CD4-positive, alpha-beta T cell treated with Interleukin-15 for 4 hours (primary cell): ENCODE results near the gene PIGZ.

Experiments
- DNase-seq: peaks from one replicate; pipeline ENCODE4 v3.0.0-alpha.2; 2020; ENCODE audit warnings: low spot score

The PIGZ gene

GRCh38 chr3:197001106-197001971 is 32.7 kb upstream of the PIGZ start:
- no peak for DNase-seq

- no peak for DNase-seq
These were observed 31.6 kb upstream of the PIGZ start for GRCh38 chr3:197000211-197000610.

DNA sequence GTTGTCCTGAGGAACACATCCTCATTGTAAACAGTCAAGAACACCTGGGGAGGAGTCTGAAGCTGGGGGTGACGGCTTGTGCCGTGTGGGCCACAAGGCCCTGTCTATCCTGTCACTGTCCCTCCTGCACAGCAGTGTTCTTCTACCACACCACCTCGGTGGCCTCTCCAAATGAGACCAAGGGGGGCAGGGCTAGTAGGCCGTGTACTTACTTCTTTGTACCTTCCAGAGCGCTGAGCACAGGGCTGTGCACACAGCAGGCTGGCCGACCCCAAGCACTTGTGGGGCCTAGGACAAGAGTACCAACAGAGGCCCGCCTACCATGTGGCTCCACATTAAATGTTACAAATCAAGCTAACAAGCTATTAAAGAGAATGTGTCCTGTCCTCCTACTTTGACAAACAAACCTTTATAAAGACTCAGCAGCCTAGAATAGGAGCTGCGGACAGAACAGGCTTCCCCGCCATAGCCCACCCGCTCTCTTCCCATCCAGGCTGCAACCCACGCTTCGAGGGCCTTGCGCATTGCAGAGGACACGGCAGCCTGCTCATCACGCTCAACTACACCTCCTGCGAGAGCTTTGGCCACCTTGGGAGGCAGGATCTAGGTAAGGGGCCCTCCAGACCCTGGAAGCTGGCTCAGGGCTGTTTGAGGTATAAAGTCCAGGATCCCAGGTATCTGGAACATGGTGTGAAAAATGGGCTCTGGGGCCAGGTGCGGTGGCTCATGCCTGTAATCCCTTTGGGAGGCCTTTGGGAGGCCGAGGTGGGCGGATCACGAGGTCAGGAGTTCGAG is 30.5 kb upstream of the PIGZ start:
- DNase-seq = no peak

GRCh38 chr3:196997311-196997710 is 28.7 kb upstream of the PIGZ start:
- no peak for DNase-seq

DNA sequence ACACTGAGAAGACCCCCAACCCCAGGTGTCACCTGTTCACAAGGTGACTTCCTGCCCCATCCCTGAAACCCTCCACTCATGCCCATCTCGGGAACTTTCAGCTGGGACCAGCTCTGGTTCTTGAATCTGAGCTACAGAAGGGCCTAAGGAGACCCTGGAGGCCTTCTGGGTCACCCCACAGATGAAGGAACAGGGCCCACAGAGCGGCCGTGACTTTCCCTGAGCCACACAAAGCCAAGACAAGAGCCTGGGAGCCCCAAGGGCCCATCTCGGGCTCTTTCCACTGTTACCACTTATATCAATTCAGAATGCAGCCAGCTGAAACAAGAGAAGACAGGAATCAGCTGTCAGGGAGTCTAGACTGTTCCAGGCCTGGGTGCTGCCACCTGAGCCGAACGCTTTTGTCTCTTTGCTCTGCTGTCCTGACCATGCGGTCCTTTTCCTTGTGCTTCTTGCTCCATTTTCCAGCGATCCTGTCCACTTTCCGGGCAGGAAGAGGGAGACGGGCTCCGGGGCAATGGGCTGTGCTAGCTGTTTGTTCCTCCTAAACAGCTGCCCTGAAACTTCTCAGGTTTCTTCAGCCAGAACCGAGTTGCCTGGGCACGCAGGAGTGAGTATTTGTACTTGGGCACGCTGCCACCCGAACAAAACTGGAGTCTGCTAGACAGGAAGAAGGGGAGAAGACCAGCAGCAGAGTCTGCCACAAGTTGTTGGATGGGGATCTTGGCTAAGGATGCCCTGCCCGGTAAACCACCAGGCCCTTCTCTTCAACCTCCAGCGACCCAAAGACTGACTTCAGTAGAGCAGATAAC is 28.0 kb upstream of the PIGZ start:
- no peak for DNase-seq

DNA sequence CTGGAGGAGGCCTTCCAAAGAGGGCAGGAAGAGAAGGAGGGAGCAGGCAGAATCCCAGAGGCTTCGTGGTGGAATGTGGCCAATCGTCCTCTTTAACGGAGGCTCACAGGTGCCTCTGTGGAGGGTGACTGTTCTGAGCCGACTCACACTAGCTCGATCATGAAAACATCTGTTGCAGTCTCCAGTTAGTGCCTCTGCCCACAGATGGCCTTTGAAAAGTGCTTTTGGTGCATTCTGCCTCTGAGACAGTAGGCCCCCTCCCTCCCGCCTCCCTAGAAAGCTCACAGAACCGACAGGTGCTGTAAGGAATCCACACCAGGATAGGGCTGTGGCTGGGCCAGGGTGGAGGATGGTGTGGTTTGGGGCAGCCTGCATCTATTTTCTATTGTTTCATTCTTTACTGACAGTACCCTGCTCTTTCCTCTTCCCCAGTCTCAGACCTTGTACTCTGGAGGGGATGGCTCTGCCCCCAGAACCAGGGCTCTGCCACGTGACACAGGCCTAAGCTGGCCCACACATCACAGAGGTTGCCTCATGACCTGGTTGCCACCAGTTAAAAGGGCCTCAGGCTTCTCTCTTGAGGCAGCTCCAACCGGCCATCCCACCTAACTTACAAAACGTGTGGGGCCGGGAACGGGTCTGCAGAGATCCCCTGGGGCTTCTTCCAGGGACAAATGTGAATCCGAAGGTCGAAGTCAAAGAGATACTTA is 27.2 kb upstream of the PIGZ start:
- DNase-seq = no peak

DNA sequence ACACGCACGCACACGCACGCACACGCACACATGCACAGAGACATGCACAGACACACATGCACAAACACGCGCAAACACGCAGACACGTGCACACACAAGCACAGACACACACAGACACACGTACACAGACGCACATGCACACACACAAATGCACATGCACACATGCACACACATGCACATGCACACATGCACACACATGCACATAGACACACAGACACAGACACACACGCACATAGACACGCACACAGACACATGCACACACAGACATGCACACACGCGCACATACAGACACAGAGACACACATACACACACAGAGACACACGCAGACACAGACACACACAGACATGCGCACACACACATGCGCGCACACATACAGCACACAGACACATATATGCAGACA is 26.4 kb upstream of the PIGZ start:
- no peak for DNase-seq

DNA sequence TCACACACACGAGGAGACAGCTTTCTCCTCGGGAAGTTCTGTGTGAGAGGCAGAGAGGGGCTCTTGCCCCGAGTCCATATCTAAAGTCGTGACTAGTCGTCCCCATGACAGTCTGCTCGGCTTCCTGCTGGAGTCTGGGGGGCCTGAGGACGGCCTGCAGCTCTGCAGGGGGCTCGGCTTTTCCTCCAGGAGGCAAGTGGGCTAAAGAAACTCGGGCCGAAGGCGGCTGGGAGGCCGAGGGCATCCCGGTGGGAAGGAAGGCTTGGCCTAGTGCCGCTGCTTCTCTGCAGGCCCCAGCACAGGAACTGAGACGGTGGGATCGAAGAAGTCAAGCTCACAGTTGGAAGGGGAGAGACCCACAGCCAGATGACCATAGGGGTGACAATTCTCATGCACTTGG is 25.4 kb upstream of the PIGZ start:
- no peak for DNase-seq

- DNase-seq = no peak
These were observed 23.9 kb upstream of the PIGZ start for GRCh38 chr3:196992461-196993065.

DNA sequence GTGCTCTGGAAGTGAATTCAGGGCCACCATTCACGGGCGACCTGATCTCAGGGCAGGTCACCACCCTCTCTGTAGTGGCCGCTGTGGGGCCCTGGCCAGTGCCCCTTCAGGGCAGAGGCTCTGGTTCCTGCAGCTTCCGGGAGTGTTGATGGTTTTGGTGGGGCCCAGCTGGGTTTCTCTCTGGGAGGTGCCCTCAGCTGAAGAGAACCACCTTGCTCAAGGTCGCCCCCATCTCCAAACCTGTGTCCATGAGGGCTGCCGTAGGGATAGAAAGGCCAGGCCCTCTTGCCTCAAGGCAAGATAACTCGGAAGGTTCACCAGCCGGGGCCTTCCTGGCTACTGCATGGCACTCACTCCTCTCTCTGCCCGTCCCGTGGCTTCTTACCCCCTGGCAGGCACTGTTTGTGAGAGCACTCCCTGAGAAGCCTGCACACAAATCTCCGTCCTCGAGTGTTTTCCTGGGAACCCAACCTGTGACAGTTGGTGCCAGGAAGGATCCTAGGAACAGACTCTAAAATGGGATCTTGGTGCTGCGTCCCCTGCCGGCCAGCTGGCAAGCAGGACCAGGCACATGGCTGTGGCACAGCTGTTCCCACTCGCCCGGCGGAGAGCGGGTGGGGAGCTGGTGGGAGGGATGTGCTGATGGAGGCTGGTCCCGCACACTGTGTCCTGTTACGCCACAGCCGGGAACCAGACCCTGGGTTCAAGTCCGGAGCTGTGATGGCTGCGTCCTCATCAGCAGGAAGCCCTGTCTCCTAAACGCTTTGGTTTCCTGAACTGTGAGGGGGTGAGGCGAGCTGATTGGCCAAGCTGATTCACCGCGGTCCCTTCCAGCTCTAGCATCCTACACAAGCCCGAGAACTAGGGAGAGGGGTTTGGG is 23.2 kb upstream of the PIGZ start:
- no peak for DNase-seq

GRCh38 chr3:196990601-196991007 is 22.0 kb upstream of the PIGZ start:
- DNase-seq = no peak

GRCh38 chr3:196989721-196990262 is 21.2 kb upstream of the PIGZ start:
- no peak for DNase-seq

DNA sequence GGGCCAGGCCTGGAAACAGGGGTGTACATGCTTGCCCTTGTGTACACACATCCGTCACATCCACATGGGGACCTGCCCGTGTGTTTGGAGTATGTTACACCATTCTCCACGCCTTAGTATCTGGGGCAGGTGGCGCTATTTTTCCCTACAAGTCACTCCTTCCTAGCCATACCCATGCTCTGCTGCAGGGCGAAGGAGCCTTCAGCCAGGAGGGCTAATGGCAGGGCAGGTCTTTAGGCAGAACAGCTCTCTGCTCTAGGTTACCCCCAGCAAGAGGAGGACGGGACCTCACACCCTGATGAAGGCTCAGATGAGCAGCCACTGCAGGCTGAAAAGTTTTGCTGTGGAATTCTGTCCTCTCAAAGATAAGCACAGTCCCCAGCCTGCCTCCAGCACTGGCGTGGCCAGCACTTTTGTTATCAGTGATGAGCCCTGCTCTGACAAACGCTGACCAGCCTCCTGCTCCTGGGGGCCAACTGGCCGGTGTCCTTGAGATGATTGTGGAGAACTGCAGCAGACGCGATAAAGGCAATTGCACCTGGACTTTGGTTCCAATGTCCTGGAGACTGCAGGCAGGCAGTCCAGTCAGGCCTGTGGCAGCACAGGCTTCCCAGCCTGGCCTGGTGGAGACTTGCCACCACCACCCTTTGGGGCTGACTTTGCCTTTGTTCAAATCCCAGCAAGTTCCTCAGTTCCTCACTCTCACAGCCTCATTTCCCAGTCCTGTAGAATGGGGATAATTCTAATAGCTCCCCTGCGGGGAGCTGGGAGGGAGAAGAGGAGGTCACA is 19.8 kb upstream of the PIGZ start:
- no peak for DNase-seq

DNA sequence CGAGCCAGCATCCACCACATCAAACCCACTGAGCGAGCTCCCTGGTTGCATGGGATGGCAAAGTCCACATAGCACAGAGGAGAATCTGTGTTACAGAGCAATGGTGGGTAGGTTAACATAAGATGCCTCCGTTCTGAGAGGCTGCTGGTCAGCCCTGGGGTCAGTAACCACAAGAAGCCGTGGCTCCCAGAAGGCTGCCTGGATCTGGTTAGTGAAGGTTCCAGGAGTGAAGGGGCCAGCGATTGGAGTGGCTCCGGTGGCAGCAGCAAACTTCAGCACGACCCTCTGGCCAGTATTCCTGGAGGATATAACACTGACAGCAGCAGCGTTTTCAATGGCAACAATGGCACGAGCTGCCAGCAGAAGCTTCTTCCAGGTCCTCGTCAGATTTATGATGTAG is 18.4 kb upstream of the PIGZ start:
- DNase-seq = no peak

- no peak for DNase-seq
These were observed 17.6 kb upstream of the PIGZ start for GRCh38 chr3:196985954-196986885.

DNA sequence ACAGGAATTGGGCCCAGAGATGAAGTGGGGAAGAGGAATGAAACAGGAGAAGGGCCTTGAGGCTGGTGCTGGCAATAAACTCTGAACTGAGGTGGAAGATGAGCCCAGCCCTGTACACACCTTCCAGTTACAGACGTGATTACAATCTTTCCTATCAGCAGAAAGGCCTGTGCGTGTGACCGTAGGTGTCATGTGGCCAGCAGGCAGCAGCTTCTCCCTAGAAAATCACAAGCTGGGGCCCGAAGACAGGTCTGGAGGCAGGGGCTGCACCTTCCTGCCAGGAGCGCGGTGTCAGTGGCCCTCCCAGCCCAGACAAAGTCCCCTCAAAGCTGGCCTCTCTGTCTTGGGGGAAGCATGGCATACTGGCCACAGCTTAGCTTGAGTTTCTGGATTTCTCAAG is 16.7 kb upstream of the PIGZ start:
- no peak for DNase-seq

GRCh38 chr3:196983186-196983585 is 14.6 kb upstream of the PIGZ start:
- DNase-seq = no peak

GRCh38 chr3:196981657-196982056 is 13.0 kb upstream of the PIGZ start:
- DNase-seq = no peak
